HepG2 (cell line): Measurements from ENCODE around the gene HACD2. TPM values are rescaled to one million over a fixed set of nuclear protein-coding genes. Genes with fewer than 3 reads are reported as not detected.
A peak's percentile ranks its signal among the peaks of the same experiment; 100 is the strongest.

Source experiments
- ATAC-seq: fragments of 200-7000 bp; cut with Tn5 transposase; 3 replicates; pipeline ENCODE4 v1.9.1; 2020; ENCODE audit warnings: mild to moderate bottlenecking, moderate library complexity
- BruUV-seq: library from RNA; stranded (reverse); fragments of 400-500 nt; replicated peaks from 2 replicates; lab custom pipeline; 2021; lab: Mats Ljungman, UMichigan
- CTCF ChIA-PET: fragments of 300-600 bp; formaldehyde crosslinking; extraction: SDS; loops from one replicate; lab custom pipeline; 2021; ENCODE audit warnings: low total read pairs, inconsistent platforms, low intra/inter-chr PET ratio; lab: Yijun Ruan, JAX
- POLR2A ChIA-PET: fragments of 350-600 bp; sonication (Branson Sonifier 250); formaldehyde crosslinking; loops from one replicate; lab custom pipeline; 2020; ENCODE audit warnings: antibody characterized with exemption, inconsistent platforms; lab: Yijun Ruan, JAX
- DNase-seq: peaks from one replicate; pipeline ENCODE4 v3.0.0-alpha.2; 2015; ENCODE audit warnings: low spot score
- FAIRE-seq: peaks from 3 replicates; lab custom pipeline; 2011; peaks lifted over from hg19 to GRCh38; lab: Jason Lieb, UNC
- H2AFZ ChIP-seq: one replicate; pipeline ENCODE4 v1.6.1; 2011; ENCODE audit warnings: low read length, inconsistent platforms
- H3K27ac ChIP-seq: fragments of 300-600 bp; 3 replicates; pipeline ENCODE4 v1.8.0; 2011; ENCODE audit warnings: mixed run types, mild to moderate bottlenecking, mixed read lengths, low read length, inconsistent platforms; ENCODE audit not compliant: insufficient read depth; ENCODE audit errors: extremely low read length
- H3K27me3 ChIP-seq, 2 experiments: fragments of 200-600 bp in 1 of 2; 2 replicates in 1 of 2; 3 replicates in 1 of 2; pipeline versions ENCODE4 v1.6.0 to v1.8.0; 2011; ENCODE audit warnings: low read length in 2 of 2, mild to moderate bottlenecking in 2 of 2, moderate library complexity in 2 of 2, inconsistent platforms in 1 of 2; ENCODE audit not compliant: insufficient read depth in 2 of 2, control insufficient read depth in 1 of 2
- H3K36me3 ChIP-seq, 2 experiments: fragments of 200-600 bp in 1 of 2; replicated peaks in 1 of 2; 2 replicates in 1 of 2; 3 replicates in 1 of 2; pipeline versions ENCODE4 v1.5.1 to v1.8.0; 2011; ENCODE audit warnings: low read length in 2 of 2, inconsistent platforms in 1 of 2; ENCODE audit not compliant: insufficient read depth in 2 of 2, control insufficient read depth in 1 of 2
- H3K4me1 ChIP-seq: 2 replicates; pipeline ENCODE4 v1.5.1; 2012; ENCODE audit warnings: low read length, inconsistent platforms; ENCODE audit not compliant: insufficient read depth
- H3K4me2 ChIP-seq: 2 replicates; pipeline ENCODE4 v1.6.0; 2011; ENCODE audit warnings: low read depth, low read length, inconsistent platforms
- H3K4me3 ChIP-seq, 3 experiments: fragments of 200-600 bp in 1 of 3; sonication (generic), shearing (Covaris generic) in 1 of 3; replicated peaks in 1 of 3; 2 replicates each; pipeline ENCODE4 v1.5.1; 2011 to 2016; ENCODE audit warnings: low read length in 3 of 3, inconsistent platforms in 2 of 3, low read depth in 2 of 3, mild to moderate bottlenecking in 2 of 3, control low read depth in 1 of 3, mixed read lengths in 1 of 3; ENCODE audit not compliant: insufficient read depth in 1 of 3
- H3K79me2 ChIP-seq: one replicate; pipeline ENCODE4 v1.6.1; 2011; ENCODE audit warnings: low read length, inconsistent platforms; ENCODE audit not compliant: insufficient read depth
- H3K9ac ChIP-seq: 2 replicates; pipeline ENCODE4 v1.6.0; 2011; ENCODE audit warnings: mild to moderate bottlenecking, low read depth, low read length, inconsistent platforms; ENCODE audit not compliant: insufficient read depth
- H3K9me3 ChIP-seq: 2 replicates; pipeline ENCODE4 v1.5.1; 2012; ENCODE audit warnings: mild to moderate bottlenecking, low read length
- H4K20me1 ChIP-seq: 2 replicates; pipeline ENCODE4 v1.6.0; 2011; ENCODE audit warnings: inconsistent platforms, mild to moderate bottlenecking, low read length, moderate library complexity; ENCODE audit not compliant: insufficient read depth
- ADNP ChIP-seq: sonication (generic); formaldehyde crosslinking; IDR thresholded peaks from 2 replicates; pipeline ENCODE4 v1.4.0; 2020; ENCODE audit warnings: missing genetic modification reagents
- CSRNP2 ChIP-seq: sonication (generic); formaldehyde crosslinking; conservative IDR thresholded peaks from 2 replicates; pipeline ENCODE4 v1.8.0; 2022; ENCODE audit warnings: low read depth, missing genetic modification reagents
- MAFK ChIP-seq, 2 experiments: IDR thresholded peaks in 1 of 2; conservative IDR thresholded peaks in 1 of 2; 2 replicates each; pipeline ENCODE4 v1.6.1; 2011; ENCODE audit warnings: improper control_type of control experiment in 2 of 2, low read length in 2 of 2
- SRF ChIP-seq: IDR thresholded peaks from 2 replicates; pipeline ENCODE4 v1.6.1; 2011; ENCODE audit warnings: mild to moderate bottlenecking, low read depth, low read length, moderate library complexity
- ZBTB33 ChIP-seq: sonication (generic); formaldehyde crosslinking; IDR thresholded peaks from 2 replicates; pipeline ENCODE4 v1.4.0; 2020; ENCODE audit warnings: missing genetic modification reagents
- ZBTB38 ChIP-seq: sonication (generic); formaldehyde crosslinking; IDR thresholded peaks from 2 replicates; pipeline ENCODE4 v1.5.1; 2020; ENCODE audit warnings: mild to moderate bottlenecking, missing genetic modification reagents
- ZNF329 ChIP-seq: sonication (generic); formaldehyde crosslinking; IDR thresholded peaks from 2 replicates; pipeline ENCODE4 v1.9.0; 2021; ENCODE audit warnings: low read depth, mild to moderate bottlenecking, missing genetic modification reagents
- ZNF687 ChIP-seq: sonication (generic); formaldehyde crosslinking; IDR thresholded peaks from 2 replicates; pipeline ENCODE4 v1.5.1; 2020; ENCODE audit warnings: mild to moderate bottlenecking, missing genetic modification reagents, moderate library complexity
- WGBS: methylation state at CpG from one replicate; pipeline ENCODE4 v1.1.6; 2017; ENCODE audit warnings: low lambda C conversion rate; 5-methylcytosine and 5-hydroxymethylcytosine counted together
- in situ Hi-C: cut with HindIII; loops from 2 replicates; pipeline ENCODE4 v1.10.0; 2017; ENCODE audit warnings: low pct_unique_long_range_greater_than_20kb; ENCODE audit not compliant: extremely low pct_ligation_motif_present
- intact Hi-C: fragments of 100-400 bp; cut with micrococcal nuclease; formaldehyde crosslinking; loops from one replicate; pipeline ENCODE4 v1.10.0; 2022; ENCODE audit not compliant: unreplicated experiment
- polyA plus RNA-seq, 8 experiments: library from polyadenylated mRNA; depleted of rRNA in 3 of 8; stranded (reverse) in 7 of 8; unstranded in 1 of 8; fragments of >200 nt; fragmentation: Illumina TruSeq in 4 of 8; extraction: Trizol in 4 of 8; gene quantifications; 2 replicates each; pipeline versions ENCODE4 v1.2.1 to v1.2.3, GENCODE V29; 2011 to 2016; ENCODE audit warnings: low read depth in 4 of 8, missing spikeins in 1 of 8, mixed read lengths in 1 of 8; ENCODE audit not compliant: insufficient read depth in 1 of 8
- total RNA-seq, 5 experiments: library from RNA; depleted of rRNA; stranded (reverse); fragments of >200 nt; fragmentation: Illumina TruSeq; extraction: Trizol; gene quantifications; 2 replicates each; pipeline ENCODE4 v1.2.3, GENCODE V29; 2016; ENCODE audit warnings: low read depth in 1 of 5

The HACD2 gene
- total and polyA plus RNA-seq, 2 of the 13 experiments (the other 11 are each of a cell fraction or from before 2014, with no cell fraction given): 47.0 to 50.4 TPM

GRCh38 chr3:123621186-123621849 lies 36.5 kb upstream of the HACD2 start:
- Histone ChIP-seq H2AFZ (no peak overlapping the region), H3K4me2 (no peak overlapping the region), H3K79me2 (no peaks in the 10 kb centered on the region), H3K4me1 (peaks cover 37% of the 10 kb centered on the region), H3K4me3 (no peak overlapping the region), H3K9me3 (no peaks in the 10 kb centered on the region), H3K9ac (no peak overlapping the region), H3K27ac (no peak overlapping the region), H3K27me3 (no peaks in the 10 kb centered on the region), H4K20me1 (no peaks in the 10 kb centered on the region), H3K36me3 (peaks cover 13 to 26% of the 10 kb centered on the region in 2 experiments; a peak in 4 of 5 replicates)
- intact Hi-C loops (no loop called here), in situ Hi-C loops (no loop called here)
- CTCF ChIA-PET: no interaction called here
- BruUV-seq: no TSS peak
- POLR2A ChIA-PET: interaction anchor here (1.2 to 1.3 kb wide), 2 partner anchors 15 to 37 kb away, joined by 3 to 4 read pairs; partner anchors contain the start of gene HACD2
- no peak for TF ChIP-seq ZNF329
- TF ChIP-seq ZBTB33 (CRISPR knock-in tag): no peak
- peak; percentile 41; the same call in 1 of the 2 replicates for TF ChIP-seq ZBTB38
- WGBS: 90% methylated on average over 7 of the region's 7 CpGs
- DNase-seq (no peak), FAIRE-seq (no peak), ATAC-seq (peak; percentile 56)

- intact Hi-C loops (loop anchor here (1.0 kb wide), 1 partner anchor 15 kb away; no protein-coding TSS in a partner anchor), in situ Hi-C loops (no loop called here)
- no peaks in the 10 kb centered on the region for H3K9me3 ChIP-seq
- FAIRE-seq (no peak), DNase-seq (peak; percentile 54), ATAC-seq (peak; percentile 53; the same call in 2 of the 3 replicates)
- H3K4me1 ChIP-seq: peaks cover 37% of the 10 kb centered on the region
- H4K20me1 ChIP-seq: no peaks in the 10 kb centered on the region
- CTCF ChIA-PET: no interaction called here
- H3K9ac ChIP-seq: no peak overlapping the region
- H2AFZ ChIP-seq: no peak overlapping the region
- BruUV-seq: no TSS peak
- peaks cover 12 to 23% of the 10 kb centered on the region in 2 experiments; a peak in 4 of 5 replicates for H3K36me3 ChIP-seq
- H3K27ac ChIP-seq: peak overlapping the region; percentile 15
- POLR2A ChIA-PET: interaction anchor here (1.0 to 1.3 kb wide), 3 partner anchors 14 to 36 kb away, joined by 3 to 4 read pairs (median 4); partner anchors contain the start of gene HACD2
- H3K27me3 ChIP-seq: no peaks in the 10 kb centered on the region
- no peak overlapping the region for H3K4me2 ChIP-seq
- H3K79me2 ChIP-seq: no peaks in the 10 kb centered on the region
- WGBS: 92% methylated on average over 8 of the region's 8 CpGs
- no peak overlapping the region for H3K4me3 ChIP-seq
- TF ChIP-seq MAFK (conservative IDR thresholded peaks at IDR 0.05 in 1 of 2, IDR thresholded peaks at IDR 0.05 in 1 of 2; ENCODE audit: low read length in 2 of 2): 0 out of 4 replicates have a peak, but pooled peaks have one; percentile 8 to 16
- TF ChIP-seq CSRNP2 (CRISPR knock-in tag): no peak
- TF ChIP-seq ZNF687 (CRISPR knock-in tag): peak; percentile 24; the same call in 1 of the 2 replicates
- peak; percentile 81; the same call in 1 of the 2 replicates for TF ChIP-seq SRF
- TF ChIP-seq ADNP (CRISPR knock-in tag): no peak
Measured at GRCh38 chr3:123620343-123620742, 35.5 kb upstream of the HACD2 start.
